HG02840 (cell line): Measurements from ENCODE around the gene ATG2B.
A peak's percentile ranks its signal among the peaks of the same experiment; 100 is the strongest.
"Not testable (repeated sequence)": the region's sequence is repeated elsewhere in the genome, so short reads cannot be mapped to it uniquely, and the experiment has no call there.

Source experiments
- ATAC-seq: cut with Tn5 transposase; IDR thresholded peaks from one replicate; pipeline ENCODE4 v1.9.1; 2021; ENCODE audit warnings: mild to moderate bottlenecking, moderate library complexity, moderate number of reproducible peaks; ENCODE audit not compliant: unreplicated experiment, low FRiP score

Gene ATG2B

GRCh38 chr14:96376093-96376492 is 13.0 kb upstream of the ATG2B start:
- no peak for ATAC-seq

DNA sequence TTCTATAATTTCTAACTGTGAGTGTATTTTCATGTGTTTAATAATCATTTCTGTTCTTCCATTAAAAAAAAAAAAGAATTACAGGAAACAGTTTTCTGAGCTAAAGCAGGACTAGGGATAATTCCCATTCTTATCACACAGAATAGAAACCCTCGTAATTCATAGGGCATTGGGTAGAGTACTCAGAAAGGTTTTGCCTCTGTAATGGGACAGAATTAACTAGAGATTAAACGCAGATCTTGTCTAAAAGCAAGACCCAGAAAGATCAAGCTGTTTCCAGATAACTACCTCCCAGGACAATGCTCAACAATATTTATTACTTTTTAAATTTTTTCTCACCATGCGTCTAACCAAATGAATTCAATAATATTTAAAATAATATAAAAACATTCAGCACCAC is 10.4 kb upstream of the ATG2B start:
- ATAC-seq, result no peak

DNA sequence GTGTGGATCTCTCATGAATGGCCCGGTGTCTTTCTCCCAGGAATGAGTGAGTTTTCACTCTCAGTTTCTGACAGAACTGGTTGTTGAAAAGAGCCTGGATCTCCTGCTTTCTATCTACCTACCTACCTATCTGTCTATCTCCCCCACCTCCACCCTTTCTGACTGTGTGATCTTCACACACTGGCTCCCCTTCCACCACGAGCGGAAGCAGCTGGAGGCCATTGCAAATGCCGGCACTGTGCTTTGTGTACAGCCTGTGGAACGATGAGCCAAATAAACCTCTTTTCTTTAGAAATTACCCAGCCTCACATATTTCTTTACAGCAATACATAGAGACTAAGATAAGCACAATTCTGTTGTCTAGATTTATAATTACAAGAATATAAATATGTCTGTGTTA is 7.4 kb upstream of the ATG2B start:
- ATAC-seq, result no peak

GRCh38 chr14:96368534-96368933 is 5.4 kb upstream of the ATG2B start:
- no peak for ATAC-seq

DNA sequence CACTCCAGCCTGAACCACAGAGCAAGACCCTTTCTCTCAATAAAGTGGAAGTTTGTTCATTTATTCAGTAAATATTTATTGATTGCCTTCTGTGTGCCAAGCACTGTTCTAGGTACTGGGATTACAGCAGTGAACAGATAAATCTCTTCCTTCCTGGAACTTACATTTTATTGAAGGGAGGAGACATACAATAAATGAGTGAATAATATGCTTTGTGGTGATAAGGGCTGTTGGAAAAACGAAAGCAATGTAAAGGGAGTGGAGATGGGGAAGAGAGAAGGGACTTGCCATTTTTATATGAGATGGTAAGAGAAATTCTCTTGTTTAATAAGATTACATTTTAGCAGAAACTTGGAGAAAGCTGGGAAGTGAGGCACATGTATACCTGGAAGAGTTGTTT is 1.8 kb upstream of the ATG2B start:
- no peak for ATAC-seq

DNA sequence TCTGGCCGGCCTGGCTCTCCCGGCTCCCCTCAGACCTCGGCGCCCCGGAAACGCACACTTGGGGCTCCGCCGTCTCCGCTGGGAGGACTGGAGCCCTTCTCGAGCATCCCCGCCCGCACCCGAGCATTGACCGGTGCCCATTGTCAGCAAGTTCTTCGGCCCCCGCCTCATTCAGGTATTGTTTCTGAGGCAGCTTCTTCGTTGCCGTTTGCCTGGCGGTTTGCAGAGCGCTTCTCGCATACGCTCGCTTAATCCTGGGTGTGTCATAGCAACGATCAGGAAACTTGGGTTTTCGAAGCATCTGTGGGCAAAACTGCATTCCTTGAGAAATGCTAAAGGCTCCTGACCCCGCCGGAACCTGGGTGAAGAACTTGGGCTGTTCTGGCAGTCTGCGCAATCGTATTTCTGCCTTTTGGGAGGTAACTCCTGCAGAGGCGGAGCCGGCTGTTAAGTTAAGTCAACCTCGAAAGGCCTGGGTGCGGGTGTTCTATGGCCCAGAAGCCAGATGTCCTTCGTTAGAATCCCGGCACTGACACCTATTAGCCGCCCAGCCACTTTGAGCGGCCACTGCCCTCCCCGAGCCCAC is 703 bp upstream of the ATG2B start:
- peak; percentile 31 for ATAC-seq

- ATAC-seq, result peak; percentile 6
Measured at GRCh38 chr14:96362071-96362964, 823 bp downstream of the ATG2B start.

DNA sequence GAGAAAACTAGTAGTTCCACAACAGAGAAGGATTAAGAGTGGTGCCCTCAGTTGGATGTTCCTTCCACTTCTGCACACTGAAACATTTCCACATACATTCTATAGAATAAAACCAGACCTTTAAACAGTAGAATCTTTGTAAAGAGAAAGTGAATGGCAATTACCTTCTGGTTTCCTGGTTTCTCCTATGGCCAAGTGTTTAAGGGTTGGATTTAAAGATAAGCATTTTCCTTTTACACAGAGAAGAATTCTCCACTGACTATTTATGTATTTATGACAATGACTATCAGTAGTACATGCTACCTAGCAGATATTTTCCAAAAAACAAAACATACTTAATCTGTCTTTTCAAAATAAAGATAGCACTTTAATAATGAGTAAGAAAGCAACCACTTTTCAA is 3.2 kb downstream of the ATG2B start:
- no peak for ATAC-seq

- ATAC-seq, result no peak
Measured at GRCh38 chr14:96357216-96357615, 5.9 kb downstream of the ATG2B start.

- no peak for ATAC-seq
Measured at GRCh38 chr14:96354246-96354645, 8.9 kb downstream of the ATG2B start.

GRCh38 chr14:96352708-96353107 is 10.4 kb downstream of the ATG2B start:
- ATAC-seq, result no peak

DNA sequence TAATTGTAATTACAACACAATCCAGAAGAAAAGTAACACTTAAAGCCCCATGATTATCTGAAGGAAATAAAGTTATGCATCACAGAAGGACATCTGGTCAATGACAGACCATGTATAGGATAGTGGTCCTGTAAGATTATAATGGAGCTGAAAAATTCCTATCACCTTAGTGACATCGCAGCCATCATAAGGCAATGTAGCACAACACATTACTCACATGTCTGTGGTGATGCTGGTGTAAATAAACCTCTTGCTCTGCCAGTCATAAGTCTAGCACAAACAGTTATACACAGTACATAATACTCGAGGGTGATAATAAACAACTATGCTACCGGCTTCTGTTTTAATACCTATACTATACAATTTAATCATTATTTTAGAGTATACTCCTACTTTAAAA is 11.2 kb downstream of the ATG2B start:
- no peak for ATAC-seq

DNA sequence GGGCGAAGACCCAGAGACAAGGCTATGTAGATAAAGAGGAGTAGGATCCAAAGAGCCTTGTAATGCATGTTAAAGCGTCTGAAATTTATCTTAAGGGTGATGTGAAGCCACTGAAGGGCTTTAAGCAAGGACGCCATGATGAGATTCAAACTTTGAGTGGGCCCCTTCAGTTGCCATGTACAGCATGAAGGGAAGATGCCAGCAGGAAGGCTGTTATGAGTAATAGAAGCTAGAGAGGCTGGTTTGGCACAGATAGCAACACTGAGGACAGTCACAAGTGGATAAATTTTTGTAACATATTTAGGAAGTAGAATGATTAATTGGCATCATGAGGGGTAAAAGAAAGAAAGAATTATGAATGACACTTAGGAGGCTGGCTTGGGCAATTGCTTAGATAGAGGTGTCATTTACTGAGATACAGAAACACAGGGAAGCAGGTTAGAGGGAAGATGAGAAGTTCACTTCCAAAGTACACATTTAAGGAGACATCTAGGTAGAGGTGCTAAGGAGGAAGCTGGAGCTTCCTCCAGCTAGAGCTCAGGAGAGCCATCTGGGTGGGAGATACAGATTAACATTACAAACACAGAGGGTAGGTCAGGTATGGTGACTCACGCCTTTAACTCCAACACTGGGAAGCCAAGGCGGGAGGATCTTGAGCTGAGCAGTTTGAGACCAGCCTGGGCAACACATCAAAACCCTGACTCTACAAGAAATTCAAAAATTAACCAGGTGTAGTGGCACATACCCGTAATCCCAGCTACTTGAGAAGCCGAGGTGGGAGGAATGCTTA is 13.7 kb downstream of the ATG2B start:
- no peak for ATAC-seq

DNA sequence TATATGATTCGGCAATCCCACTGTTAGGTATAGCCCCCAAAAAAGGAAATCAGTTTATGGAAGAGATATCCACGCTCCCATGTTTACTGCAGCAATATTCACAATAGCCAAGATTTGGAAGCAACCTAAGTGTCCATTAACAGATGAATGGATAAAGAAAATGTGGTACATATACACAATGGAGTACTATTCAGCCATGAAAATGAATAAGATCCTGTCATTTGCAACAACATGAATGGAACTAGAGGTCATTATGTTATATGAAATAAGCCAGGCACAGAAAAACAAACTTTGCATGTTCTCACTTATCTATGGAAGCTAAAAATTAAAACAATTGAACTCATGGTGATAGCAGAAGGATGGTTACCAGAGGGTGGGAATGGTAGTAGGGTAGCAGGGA is 15.2 kb downstream of the ATG2B start:
- not testable (repeated sequence) for ATAC-seq

GRCh38 chr14:96345669-96346068 is 17.5 kb downstream of the ATG2B start:
- ATAC-seq, result no peak

DNA sequence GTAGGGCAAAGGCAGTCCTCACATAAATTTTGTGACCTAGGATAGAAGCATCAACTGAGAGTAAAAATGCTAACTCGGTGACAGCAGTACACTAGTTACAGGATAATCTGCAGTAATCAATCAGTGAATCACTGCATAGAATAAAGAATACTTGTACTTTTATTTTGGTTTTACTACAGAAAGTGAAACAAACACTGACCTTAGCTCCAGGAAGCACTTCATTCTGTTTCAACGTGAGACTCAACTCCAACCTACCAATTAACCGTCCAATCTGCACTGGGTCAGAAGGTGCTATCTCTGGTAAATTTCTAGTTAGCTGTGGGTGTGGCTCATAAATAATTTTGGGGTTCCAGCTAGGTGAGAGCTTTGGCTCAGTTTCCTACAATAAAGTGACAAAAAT is 21.8 kb downstream of the ATG2B start:
- no peak for ATAC-seq

DNA sequence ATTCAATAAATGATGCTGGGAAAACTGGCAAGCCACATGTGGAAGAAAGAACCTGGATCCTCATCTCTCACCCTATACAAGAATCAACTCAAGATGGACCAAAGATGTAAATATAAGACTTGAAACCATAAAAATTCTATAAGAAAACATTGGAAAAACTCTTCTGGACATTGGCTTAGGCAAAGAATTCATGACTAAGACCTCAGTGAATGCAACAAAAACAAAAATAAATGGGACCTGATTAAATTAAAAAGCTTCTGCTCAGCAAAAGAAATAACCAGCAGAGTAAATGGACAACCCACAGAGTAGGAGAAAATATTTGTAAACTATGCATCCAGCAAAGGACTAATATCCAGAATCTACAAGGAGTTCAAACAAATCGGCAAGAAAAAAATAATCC is 24.6 kb downstream of the ATG2B start:
- no peak for ATAC-seq

DNA sequence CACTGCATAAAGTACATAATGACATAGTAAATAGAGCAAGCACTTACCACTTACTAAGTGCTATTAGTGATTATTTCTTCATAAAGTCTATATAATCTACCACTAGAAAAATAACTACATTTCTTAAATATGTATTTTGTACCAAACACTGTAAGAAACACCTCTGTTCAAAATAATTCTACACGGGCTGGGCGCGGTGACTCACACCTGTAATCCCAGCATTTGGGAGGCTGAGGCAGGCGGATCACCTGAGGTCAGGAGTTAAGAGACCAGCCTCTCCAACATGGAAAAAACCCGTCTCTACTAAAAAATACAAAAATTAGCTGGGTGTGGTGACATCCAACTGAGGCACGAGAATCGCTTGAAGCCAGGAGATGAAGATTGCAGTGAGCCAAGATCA is 38.9 kb downstream of the ATG2B start:
- no peak for ATAC-seq

DNA sequence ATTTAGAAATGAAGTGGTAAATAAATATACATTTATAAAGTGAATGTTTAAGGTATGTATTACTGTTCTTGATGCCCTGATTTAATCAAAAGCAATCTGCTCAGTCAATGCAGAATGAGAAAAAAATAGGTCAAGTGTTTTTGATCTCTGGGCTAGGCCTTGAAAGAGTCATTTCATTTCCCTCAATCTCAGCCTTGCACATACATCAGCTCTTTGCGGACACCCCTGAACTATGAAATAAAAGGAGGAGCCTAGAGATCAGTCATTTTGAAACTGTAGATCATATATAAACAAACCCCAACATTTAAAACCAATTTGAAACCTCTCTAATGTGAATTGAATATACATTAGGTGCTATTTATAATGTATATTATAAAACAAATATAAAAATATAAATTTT is 42.5 kb downstream of the ATG2B start:
- ATAC-seq, result no peak

DNA sequence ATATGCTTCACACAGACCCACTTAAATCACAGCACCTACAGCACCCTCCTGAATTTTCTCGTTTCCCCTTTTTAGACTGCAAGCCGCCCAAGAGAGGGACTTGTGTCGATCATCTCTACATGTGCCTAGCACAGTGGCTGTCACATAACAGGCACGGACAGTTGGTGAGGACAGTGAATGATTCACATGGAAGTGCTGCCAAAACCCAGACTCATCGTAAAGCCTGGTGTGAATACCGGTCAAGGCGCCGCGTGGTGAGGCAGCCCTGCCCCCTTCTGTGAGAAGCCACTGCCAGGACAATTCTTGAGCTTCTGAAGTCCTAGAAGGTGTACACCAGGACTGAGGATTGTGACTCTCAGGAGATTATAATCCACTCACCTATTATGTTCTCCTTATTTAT is 44.3 kb downstream of the ATG2B start:
- no peak for ATAC-seq

GRCh38 chr14:96316087-96316486 is 47.1 kb downstream of the ATG2B start:
- ATAC-seq, result no peak
